PC-3 (cell line): ENCODE measurements around the gene PLA2G7. TPM values are rescaled to one million over a fixed set of nuclear protein-coding genes. Genes with fewer than 3 reads are reported as not detected.

ENCODE experiments used
- ATAC-seq: fragments of 200-7000 bp; cut with Tn5 transposase; 2 replicates; pipeline ENCODE4 v1.9.1; 2020; ENCODE audit warnings: mild to moderate bottlenecking, moderate library complexity
- BruUV-seq: library from RNA; stranded (reverse); fragments of 400-500 nt; replicated peaks from 2 replicates; lab custom pipeline; 2021; lab: Mats Ljungman, UMichigan
- CTCF ChIA-PET: fragments of 300-600 bp; sonication (Branson Sonifier 250); formaldehyde crosslinking; loops from one replicate; lab custom pipeline; 2022; ENCODE audit warnings: antibody characterized with exemption; lab: Charles Lee
- POLR2A ChIA-PET: fragments of 300-600 bp; sonication (Branson Sonifier 250); formaldehyde crosslinking; loops from one replicate; lab custom pipeline; 2022; ENCODE audit warnings: antibody characterized with exemption; ENCODE audit not compliant: unreplicated experiment; lab: Charles Lee
- DNase-seq: peaks from one replicate; pipeline ENCODE4 v3.0.0-alpha.2; 2015
- H2AFZ ChIP-seq: fragments of 300-600 bp; sonication (generic); 2 replicates; pipeline ENCODE4 v1.6.0; 2016; ENCODE audit warnings: antibody characterized with exemption, low read length
- H3F3A ChIP-seq: fragments of 300-600 bp; sonication (generic); one replicate; pipeline ENCODE4 v1.6.0; 2017; ENCODE audit warnings: antibody characterized with exemption, low read length, control low read depth, mild to moderate bottlenecking; ENCODE audit not compliant: unreplicated experiment
- H3K27ac ChIP-seq: fragments of 300-600 bp; sonication (generic); 2 replicates; pipeline ENCODE4 v1.5.1; 2016; ENCODE audit warnings: mild to moderate bottlenecking, low read length
- H3K27me3 ChIP-seq: fragments of 300-600 bp; sonication (generic); 2 replicates; pipeline ENCODE4 v1.6.1; 2016; ENCODE audit warnings: low read length, mixed read lengths
- H3K36me3 ChIP-seq: fragments of 300-600 bp; sonication (generic); 2 replicates; pipeline ENCODE4 v1.6.1; 2016; ENCODE audit warnings: low read depth, mixed run types, low read length, mixed read lengths
- H3K4me1 ChIP-seq: fragments of 300-600 bp; sonication (generic); 2 replicates; pipeline ENCODE4 v1.5.1; 2016; ENCODE audit warnings: low read length; ENCODE audit not compliant: insufficient read depth
- H3K4me2 ChIP-seq: fragments of 300-600 bp; sonication (generic); 2 replicates; pipeline ENCODE4 v1.6.0; 2016; ENCODE audit warnings: low read length
- H3K4me3 ChIP-seq: fragments of 300-600 bp; sonication (generic); 2 replicates; pipeline ENCODE4 v1.5.1; 2016; ENCODE audit warnings: mild to moderate bottlenecking, low read length, mixed read lengths
- H3K79me2 ChIP-seq: fragments of 300-600 bp; sonication (generic); 2 replicates; pipeline ENCODE4 v1.6.1; 2017; ENCODE audit warnings: low read length, mixed read lengths
- H3K9ac ChIP-seq: fragments of 300-600 bp; sonication (generic); 2 replicates; pipeline ENCODE4 v1.6.0; 2016; ENCODE audit warnings: mild to moderate bottlenecking, low read length
- H3K9me2 ChIP-seq: fragments of 300-600 bp; sonication (generic); replicated peaks from 2 replicates; pipeline ENCODE4 v1.6.1; 2016; ENCODE audit warnings: mixed run types, low read length, mixed read lengths
- H3K9me3 ChIP-seq: fragments of 300-600 bp; sonication (generic); 2 replicates; pipeline ENCODE4 v1.6.1; 2016; ENCODE audit warnings: low read length, mixed read lengths
- H4K20me1 ChIP-seq: fragments of 300-600 bp; sonication (generic); 2 replicates; pipeline ENCODE4 v1.6.1; 2016; ENCODE audit warnings: low read length, mixed read lengths
- EZH2 ChIP-seq: fragments of 300-600 bp; sonication (generic); IDR thresholded peaks from one replicate; pipeline ENCODE4 v1.6.1; 2017; ENCODE audit warnings: antibody characterized with exemption, mild to moderate bottlenecking, low read length; ENCODE audit not compliant: unreplicated experiment
- EZH2phosphoT487 ChIP-seq: fragments of 300-600 bp; sonication (generic); IDR thresholded peaks from 2 replicates; pipeline ENCODE4 v1.6.1; 2018; ENCODE audit warnings: mild to moderate bottlenecking, antibody characterized with exemption, low read length, borderline replicate concordance
- intact Hi-C: fragments of 100-400 bp; cut with micrococcal nuclease; formaldehyde crosslinking; loops from 2 replicates; pipeline ENCODE4 v1.9.0; 2023
- total RNA-seq: library from RNA; depleted of rRNA; stranded (reverse); fragments of >200 nt; gene quantifications from 2 replicates; pipeline ENCODE4 v1.2.3, GENCODE V29; 2014
- TF ChIP-seq, protein P1 (sequence below): fragments of 300-600 bp; sonication (generic); conservative IDR thresholded peaks from 2 replicates; pipeline ENCODE4 v1.5.1; 2017; ENCODE audit warnings: antibody characterized with exemption, low read depth, mild to moderate bottlenecking, low read length

Gene PLA2G7
- total RNA-seq, 1 experiment from 2014 or later = 2.9 TPM

DNA sequence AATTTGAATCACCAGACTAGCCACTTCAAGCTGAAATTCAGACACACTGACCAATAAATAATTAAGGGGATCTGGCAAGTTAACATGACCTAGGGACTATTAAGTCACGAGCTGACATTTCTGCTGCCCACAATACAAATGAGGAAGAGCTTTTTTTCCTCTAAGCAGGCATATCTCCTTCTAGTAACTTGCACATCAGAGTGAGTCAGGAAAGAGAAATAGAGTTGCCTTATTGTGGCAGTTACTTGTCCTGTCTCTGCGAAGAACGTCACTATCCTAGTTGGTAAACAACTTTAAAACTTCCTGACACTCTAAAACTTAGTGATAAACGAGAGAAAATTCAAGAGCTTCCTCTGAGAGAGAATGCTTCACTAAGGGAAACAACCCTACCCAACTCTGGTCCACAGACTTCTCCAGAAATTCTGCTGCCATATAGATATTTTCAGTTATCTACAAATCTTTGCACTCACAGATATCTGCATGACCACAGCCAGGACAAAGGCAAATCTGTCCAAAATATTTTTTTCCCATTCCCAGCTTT is 4.2 kb downstream of the PLA2G7 start:
- BruUV-seq = no TSS peak
- H2AFZ ChIP-seq = no peak overlapping the region
- no peak overlapping the region for H3K9ac ChIP-seq
- no peak overlapping the region for H3K27ac ChIP-seq
- no peaks in the 10 kb centered on the region for H3F3A ChIP-seq
- ATAC-seq (no peak), DNase-seq (no peak)
- TF ChIP-seq, protein P1, sequence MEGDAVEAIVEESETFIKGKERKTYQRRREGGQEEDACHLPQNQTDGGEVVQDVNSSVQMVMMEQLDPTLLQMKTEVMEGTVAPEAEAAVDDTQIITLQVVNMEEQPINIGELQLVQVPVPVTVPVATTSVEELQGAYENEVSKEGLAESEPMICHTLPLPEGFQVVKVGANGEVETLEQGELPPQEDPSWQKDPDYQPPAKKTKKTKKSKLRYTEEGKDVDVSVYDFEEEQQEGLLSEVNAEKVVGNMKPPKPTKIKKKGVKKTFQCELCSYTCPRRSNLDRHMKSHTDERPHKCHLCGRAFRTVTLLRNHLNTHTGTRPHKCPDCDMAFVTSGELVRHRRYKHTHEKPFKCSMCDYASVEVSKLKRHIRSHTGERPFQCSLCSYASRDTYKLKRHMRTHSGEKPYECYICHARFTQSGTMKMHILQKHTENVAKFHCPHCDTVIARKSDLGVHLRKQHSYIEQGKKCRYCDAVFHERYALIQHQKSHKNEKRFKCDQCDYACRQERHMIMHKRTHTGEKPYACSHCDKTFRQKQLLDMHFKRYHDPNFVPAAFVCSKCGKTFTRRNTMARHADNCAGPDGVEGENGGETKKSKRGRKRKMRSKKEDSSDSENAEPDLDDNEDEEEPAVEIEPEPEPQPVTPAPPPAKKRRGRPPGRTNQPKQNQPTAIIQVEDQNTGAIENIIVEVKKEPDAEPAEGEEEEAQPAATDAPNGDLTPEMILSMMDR = no peak
- TF ChIP-seq EZH2 (no peak), EZH2phosphoT487 (no peak)
- intact Hi-C loops = loop anchor here (5.0 kb wide), 1 partner anchor 79 kb away; the partner anchor contains the start of genes CYP39A1 and SLC25A27
- POLR2A ChIA-PET = no interaction called here
- H3K27me3 ChIP-seq = no peaks in the 10 kb centered on the region
- H3K9me3 ChIP-seq = no peaks in the 10 kb centered on the region
- no peak overlapping the region for H3K4me2 ChIP-seq
- CTCF ChIA-PET = no interaction called here
- peaks cover 24% of the 10 kb centered on the region for H3K4me1 ChIP-seq
- no peaks in the 10 kb centered on the region for H4K20me1 ChIP-seq
- H3K4me3 ChIP-seq = no peak overlapping the region
- H3K79me2 ChIP-seq = no peaks in the 10 kb centered on the region
- no peaks in the 10 kb centered on the region for H3K36me3 ChIP-seq
- H3K9me2 ChIP-seq = no peaks in the 10 kb centered on the region

DNA sequence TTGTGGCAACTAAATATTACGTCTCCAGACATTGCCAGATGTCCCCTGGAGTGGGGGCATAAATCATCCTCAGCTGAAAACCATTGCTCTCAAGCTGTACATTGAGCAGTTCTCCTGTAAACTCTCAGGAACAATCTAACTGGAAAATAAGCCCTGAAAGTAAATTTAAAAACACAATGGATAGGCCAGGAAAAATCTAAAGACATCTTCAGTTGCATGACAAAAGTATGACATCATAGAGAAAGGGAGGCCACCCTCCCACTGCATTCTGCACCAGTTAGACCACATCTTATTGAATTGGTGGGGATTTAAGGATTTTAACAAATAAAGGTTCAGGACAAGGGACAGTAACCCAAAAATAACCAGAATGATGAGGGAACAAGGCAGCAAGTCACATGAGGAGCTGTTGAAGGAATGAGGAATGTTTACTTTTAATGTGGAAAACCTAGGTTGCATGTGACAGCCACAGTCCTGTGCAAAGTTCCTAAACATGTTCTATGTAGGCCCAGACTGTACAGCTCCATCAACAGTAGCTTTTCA is 5.3 kb downstream of the PLA2G7 start:
- no peaks in the 10 kb centered on the region for H3K9me2 ChIP-seq
- H3K9ac ChIP-seq = no peak overlapping the region
- no peaks in the 10 kb centered on the region for H3K9me3 ChIP-seq
- ATAC-seq (no peak), DNase-seq (no peak)
- H3K27ac ChIP-seq = no peak overlapping the region
- H3K4me2 ChIP-seq = no peak overlapping the region
- BruUV-seq = no TSS peak
- no peaks in the 10 kb centered on the region for H3K79me2 ChIP-seq
- no peak overlapping the region for H3K4me3 ChIP-seq
- no peaks in the 10 kb centered on the region for H4K20me1 ChIP-seq
- intact Hi-C loops = loop anchor here (5.0 kb wide), 1 partner anchor 78 kb away; the partner anchor contains the start of genes CYP39A1 and SLC25A27
- H3K36me3 ChIP-seq = no peaks in the 10 kb centered on the region
- POLR2A ChIA-PET = no interaction called here
- H3K27me3 ChIP-seq = no peaks in the 10 kb centered on the region
- CTCF ChIA-PET = no interaction called here
- TF ChIP-seq EZH2phosphoT487 (no peak), EZH2 (no peak)
- TF ChIP-seq, protein P1 = no peak
- H2AFZ ChIP-seq = no peak overlapping the region
- peaks cover 19% of the 10 kb centered on the region for H3K4me1 ChIP-seq
- H3F3A ChIP-seq = no peaks in the 10 kb centered on the region

DNA sequence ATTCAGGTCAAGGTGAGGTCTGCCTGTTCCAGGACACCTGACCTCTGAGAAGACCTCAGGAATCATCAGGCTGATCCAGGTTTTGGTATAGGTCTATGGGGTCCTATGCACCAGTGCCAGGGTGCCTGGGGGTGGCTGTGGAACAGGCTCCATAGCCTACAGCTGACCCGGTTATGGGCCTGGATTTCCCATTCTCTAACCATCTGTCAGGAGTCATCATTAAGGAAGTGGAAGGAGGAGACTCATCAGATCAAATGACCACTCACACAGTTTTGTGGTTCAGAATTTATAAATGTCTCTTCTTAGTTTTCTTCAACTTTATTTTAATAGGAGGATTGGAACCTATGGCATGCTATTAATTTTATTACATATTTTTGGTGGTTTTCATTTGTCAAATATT is 14.8 kb downstream of the PLA2G7 start:
- no peaks in the 10 kb centered on the region for H4K20me1 ChIP-seq
- ChIA-PET CTCF (no interaction called here), POLR2A (no interaction called here)
- DNase-seq = no peak
- peaks cover 64% of the 10 kb centered on the region for H3K4me1 ChIP-seq
- no peaks in the 10 kb centered on the region for H3K9me2 ChIP-seq
- no peak overlapping the region for H2AFZ ChIP-seq
- no peak for ATAC-seq
- peaks cover 6% of the 10 kb centered on the region for H3F3A ChIP-seq
- peak overlapping the region; percentile 95 for H3K27ac ChIP-seq
- TF ChIP-seq, protein P1 = no peak
- TF ChIP-seq EZH2phosphoT487 (no peak), EZH2 (no peak)
- H3K4me2 ChIP-seq = no peak overlapping the region; the same call in 1 of the 2 replicates
- H3K9me3 ChIP-seq = no peaks in the 10 kb centered on the region
- no peaks in the 10 kb centered on the region for H3K36me3 ChIP-seq
- intact Hi-C loops = no loop called here
- BruUV-seq = no TSS peak
- H3K4me3 ChIP-seq = no peak overlapping the region
- H3K79me2 ChIP-seq = no peaks in the 10 kb centered on the region
- H3K27me3 ChIP-seq = no peaks in the 10 kb centered on the region
- H3K9ac ChIP-seq = peak overlapping the region; percentile 63; the same call in 1 of the 2 replicates
